ACHN (cell line): ENCODE measurements around the gene CELSR2.

Experiments
- DNase-seq: peaks from one replicate; pipeline ENCODE4 v3.0.0-alpha.2; 2015
- in situ Hi-C: cut with HindIII; loops from 2 replicates; pipeline ENCODE4 v1.10.0; 2017; ENCODE audit warnings: low sequenced_read_pairs, low pct_ligation_motif_present, low pct_unique_long_range_greater_than_20kb

CELSR2 gene

DNA sequence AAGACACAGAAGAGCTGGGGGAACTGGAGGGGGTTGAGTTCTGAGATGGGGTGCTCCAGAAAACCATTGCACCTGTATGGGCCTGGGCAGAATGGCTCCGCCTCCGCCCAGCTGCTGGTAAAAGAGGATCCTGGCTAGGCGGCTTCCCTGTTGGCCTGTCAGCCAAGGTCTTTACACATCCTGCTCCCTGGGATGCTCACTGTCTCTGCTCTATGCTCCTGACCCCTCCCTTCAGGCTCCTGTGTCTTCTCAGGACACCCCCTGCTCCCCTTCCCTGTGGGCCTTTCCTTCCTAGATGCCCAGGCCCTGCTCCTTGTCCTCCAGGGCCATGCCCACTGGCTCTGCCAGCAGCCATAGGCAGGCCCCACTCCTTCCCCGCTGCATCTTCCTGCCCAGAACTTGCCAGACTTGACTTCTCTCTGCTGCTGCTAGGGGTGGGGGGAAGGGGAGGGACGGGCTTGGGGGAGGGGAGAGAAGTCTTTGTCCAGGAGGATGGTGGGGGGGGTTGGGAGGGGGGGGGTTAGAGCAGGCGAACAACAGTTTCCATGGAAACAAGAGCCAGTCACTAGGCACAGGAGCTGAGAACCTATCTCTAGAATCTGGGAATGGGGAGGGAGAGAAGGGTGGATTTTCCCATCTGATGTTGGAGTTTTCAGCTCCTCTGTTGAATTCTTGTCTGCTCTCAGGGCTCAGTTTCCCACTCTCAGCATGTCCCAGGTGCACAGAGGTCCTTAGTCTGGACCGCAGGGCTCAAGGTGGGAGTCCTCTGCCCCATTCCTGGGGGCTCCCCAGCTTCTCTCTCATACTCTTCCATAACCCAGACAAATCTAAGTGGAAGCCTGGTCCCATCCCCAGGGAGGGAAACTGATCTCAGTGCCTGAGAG, 10.6 kb downstream of the CELSR2 start:
- no peak for DNase-seq
- in situ Hi-C loops, result no loop called here

DNA sequence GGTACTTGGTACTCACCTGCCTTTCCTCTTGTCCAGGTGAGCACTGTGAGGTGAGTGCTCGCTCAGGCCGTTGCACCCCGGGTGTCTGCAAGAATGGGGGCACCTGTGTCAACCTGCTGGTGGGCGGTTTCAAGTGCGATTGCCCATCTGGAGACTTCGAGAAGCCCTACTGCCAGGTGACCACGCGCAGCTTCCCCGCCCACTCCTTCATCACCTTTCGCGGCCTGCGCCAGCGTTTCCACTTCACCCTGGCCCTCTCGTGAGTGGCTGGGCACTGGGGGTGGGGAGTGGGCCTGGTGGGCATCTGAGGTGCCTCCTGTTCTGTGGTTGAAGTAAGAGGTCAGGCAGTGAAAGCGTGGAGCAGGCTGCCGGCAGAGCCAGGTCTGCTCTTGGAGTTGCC, 11.7 kb downstream of the CELSR2 start:
- in situ Hi-C loops, result no loop called here
- DNase-seq, result no peak

GRCh38 chr1:109261578-109261977, 12.2 kb downstream of the CELSR2 start:
- in situ Hi-C loops, result no loop called here

GRCh38 chr1:109262231-109263055, 13.1 kb downstream of the CELSR2 start:
- DNase-seq, result no peak
- in situ Hi-C loops, result no loop called here

More at GRCh38 chr1:109261578-109261977, 12.2 kb downstream of the CELSR2 start:
- no peak for DNase-seq

GRCh38 chr1:109263234-109263596, 13.9 kb downstream of the CELSR2 start:
- no peak for DNase-seq
- in situ Hi-C loops, result no loop called here

DNA sequence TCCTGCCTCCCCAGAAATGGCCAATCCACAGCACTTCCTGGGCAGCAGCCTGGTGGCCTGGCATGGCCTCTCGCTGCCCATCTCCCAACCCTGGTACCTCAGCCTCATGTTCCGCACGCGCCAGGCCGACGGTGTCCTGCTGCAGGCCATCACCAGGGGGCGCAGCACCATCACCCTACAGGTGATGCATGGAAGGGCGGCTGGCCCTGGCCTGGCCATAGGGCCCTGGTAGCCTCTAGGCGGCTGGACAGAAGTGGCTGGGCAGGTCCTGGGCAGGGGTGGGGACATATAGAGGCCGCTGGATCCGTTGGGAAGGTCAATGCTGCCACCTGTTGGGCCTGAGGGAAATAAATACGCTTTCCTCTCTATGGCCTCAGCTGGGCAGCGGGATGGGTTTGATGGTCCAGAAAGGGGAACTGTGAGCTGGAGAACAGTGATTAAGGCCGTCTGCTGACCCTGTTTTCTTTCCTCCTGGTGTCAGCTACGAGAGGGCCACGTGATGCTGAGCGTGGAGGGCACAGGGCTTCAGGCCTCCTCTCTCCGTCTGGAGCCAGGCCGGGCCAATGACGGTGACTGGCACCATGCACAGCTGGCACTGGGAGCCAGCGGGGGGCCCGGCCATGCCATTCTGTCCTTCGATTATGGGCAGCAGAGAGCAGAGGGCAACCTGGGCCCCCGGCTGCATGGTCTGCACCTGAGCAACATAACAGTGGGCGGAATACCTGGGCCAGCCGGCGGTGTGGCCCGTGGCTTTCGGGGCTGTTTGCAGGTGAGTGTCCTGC, 14.4 kb downstream of the CELSR2 start:
- peak; percentile 89 for DNase-seq
- in situ Hi-C loops, result no loop called here

DNA sequence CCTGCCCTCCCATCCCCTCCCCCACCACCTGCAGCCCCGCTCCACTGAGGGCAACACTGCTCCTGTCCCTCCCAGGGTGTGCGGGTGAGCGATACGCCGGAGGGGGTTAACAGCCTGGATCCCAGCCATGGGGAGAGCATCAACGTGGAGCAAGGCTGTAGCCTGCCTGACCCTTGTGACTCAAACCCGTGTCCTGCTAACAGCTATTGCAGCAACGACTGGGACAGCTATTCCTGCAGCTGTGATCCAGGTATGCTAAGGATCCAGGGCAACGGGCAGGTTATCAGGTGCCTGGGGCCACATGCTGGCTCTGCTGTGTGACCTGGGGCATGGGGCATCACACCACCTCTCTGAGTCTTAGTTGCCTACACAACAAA, 15.0 kb downstream of the CELSR2 start:
- DNase-seq, result no peak
- in situ Hi-C loops, result no loop called here

DNA sequence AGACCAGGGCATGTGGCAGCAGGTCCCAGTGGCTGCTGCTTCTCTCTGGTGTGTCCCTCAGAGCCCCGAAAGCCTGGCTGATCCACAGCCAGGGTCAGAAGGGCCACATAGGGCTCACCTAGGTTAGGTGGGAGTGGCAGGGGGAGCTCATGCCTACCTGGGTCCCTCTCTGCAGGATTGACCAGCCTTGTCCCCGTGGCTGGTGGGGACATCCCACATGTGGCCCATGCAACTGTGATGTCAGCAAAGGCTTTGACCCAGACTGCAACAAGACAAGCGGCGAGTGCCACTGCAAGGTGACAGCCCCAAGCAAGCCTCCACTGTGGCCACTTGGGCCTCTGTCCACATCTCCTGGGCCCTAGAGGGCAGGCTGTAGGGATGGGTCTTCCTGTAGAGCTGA, 15.7 kb downstream of the CELSR2 start:
- DNase-seq, result no peak
- in situ Hi-C loops, result no loop called here

DNA sequence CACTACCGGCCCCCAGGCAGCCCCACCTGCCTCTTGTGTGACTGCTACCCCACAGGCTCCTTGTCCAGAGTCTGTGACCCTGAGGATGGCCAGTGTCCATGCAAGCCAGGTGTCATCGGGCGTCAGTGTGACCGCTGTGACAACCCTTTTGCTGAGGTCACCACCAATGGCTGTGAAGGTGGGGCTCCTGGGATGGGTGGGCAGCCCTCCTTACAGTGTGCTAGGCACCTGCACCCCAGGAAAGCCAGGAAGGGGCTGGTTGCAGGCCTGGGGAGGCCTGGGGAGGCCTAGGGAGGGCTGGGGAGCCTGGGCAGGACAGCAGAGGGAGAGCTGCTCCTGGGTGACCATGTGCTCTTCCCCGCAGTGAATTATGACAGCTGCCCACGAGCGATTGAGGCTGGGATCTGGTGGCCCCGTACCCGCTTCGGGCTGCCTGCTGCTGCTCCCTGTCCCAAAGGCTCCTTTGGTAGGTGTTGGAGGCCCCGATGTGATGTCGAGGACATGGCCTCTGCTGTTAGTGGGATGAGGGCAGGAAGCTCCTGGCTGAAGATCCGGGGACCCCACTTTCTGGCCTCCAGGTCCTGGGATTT, 16.5 kb downstream of the CELSR2 start:
- in situ Hi-C loops, result no loop called here
- no peak for DNase-seq

- no peak for DNase-seq
- in situ Hi-C loops, result no loop called here
Observed at GRCh38 chr1:109266965-109267364, 17.6 kb downstream of the CELSR2 start.

DNA sequence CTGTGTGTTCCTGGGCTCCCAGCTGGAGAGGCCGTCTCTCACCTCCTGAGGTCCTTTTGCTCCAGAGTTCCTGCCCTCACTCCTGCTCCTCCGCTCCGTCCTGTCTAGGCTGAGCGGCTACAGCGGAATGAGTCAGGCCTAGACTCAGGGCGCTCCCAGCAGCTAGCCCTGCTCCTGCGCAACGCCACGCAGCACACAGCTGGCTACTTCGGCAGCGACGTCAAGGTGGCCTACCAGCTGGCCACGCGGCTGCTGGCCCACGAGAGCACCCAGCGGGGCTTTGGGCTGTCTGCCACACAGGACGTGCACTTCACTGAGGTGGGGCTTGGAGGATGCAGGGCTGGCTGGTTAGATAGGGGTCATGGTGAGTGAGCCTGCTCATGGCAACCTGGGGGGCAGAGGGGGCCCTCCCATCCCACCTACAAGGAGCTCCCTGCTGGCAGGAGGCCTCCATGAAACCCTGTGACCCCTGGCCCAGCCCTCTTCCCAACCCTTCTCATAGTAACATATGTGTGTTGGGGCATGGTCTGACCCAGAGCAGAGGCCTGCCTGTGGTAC, 18.5 kb downstream of the CELSR2 start:
- in situ Hi-C loops, result no loop called here
- DNase-seq, result no peak

DNA sequence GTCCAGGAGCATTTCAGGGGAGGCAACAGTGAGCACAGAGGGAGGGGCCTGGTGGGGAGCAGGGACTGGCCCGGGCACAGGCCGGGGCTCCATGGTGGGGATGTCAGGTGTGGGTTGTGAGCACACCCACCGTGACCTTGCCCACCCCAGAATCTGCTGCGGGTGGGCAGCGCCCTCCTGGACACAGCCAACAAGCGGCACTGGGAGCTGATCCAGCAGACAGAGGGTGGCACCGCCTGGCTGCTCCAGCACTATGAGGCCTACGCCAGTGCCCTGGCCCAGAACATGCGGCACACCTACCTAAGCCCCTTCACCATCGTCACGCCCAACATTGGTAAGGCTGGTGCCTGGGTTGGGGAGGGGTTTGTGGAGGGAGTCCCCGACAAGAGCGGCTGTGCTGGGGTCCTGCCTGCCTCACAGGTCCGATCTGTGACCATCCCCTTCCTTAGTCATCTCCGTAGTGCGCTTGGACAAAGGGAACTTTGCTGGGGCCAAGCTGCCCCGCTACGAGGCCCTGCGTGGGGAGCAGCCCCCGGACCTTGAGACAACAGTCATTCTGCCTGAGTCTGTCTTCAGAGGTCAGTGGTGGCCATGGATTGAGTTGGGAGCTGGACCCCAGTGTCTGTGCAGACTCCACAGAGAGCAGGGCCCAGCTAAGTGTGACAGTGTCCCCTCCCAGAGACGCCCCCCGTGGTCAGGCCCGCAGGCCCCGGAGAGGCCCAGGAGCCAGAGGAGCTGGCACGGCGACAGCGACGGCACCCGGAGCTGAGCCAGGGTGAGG, 19.3 kb downstream of the CELSR2 start:
- in situ Hi-C loops, result no loop called here
- no peak for DNase-seq

- in situ Hi-C loops, result no loop called here
- DNase-seq, result no peak
Observed at GRCh38 chr1:109269212-109269980, 20.1 kb downstream of the CELSR2 start.

DNA sequence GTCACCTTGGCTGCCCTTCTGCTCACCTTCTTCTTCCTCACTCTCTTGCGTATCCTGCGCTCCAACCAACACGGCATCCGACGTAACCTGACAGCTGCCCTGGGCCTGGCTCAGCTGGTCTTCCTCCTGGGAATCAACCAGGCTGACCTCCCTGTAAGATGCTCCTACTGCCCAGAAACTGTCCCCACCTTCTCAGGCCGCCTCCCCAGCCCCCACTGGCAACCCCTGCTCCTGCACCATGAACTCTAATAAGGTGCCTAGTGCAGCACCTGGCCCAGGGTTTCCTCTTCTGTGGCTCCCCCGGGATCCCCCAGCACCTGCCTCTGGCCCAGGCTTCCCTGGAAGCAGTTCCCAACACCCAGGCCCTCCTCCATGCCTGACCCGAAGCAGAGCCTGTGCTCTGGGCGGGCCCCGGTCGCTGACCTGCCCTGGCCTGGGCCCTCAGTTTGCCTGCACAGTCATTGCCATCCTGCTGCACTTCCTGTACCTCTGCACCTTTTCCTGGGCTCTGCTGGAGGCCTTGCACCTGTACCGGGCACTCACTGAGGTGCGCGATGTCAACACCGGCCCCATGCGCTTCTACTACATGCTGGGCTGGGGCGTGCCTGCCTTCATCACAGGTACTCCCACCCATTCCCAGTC, 20.8 kb downstream of the CELSR2 start:
- no peak for DNase-seq
- in situ Hi-C loops, result loop anchor here (10.0 kb wide), 1 partner anchor 115 kb away; no protein-coding TSS in a partner anchor

DNA sequence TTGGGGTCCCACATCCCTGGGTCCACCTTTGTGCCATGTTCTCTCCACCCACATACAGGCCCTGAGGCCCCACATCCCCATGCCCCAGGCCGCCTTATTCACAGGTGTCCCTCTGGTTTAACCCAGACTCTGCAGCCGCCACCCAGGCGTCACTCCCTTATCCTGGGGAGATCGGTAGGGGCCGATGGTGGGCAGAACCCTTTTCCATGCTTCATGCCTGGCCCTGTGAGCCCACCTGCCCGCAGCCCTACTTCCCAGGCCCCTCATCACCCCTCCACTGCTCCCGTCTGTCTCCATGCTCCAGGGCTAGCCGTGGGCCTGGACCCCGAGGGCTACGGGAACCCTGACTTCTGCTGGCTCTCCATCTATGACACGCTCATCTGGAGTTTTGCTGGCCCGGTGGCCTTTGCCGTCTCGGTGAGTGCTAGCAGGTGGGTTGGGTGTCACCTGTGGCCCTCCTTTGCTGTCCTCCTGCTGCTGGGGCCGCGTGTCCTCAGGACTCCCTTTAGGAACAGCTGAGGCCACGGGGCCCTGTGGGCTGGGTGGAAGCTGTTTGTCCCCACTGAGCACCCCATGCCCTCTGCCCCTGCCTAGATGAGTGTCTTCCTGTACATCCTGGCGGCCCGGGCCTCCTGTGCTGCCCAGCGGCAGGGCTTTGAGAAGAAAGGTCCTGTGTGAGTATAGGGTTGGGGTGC, 21.4 kb downstream of the CELSR2 start:
- in situ Hi-C loops, result loop anchor here (10.0 kb wide), 1 partner anchor 114 kb away; no protein-coding TSS in a partner anchor
- no peak for DNase-seq

GRCh38 chr1:109271458-109271857, 22.1 kb downstream of the CELSR2 start:
- in situ Hi-C loops, result loop anchor here (10.0 kb wide), 1 partner anchor 113 kb away; no protein-coding TSS in a partner anchor
- no peak for DNase-seq
